HCT116 (cell line): ENCODE results near the gene PTPN1. TPM values are rescaled to one million over a fixed set of nuclear protein-coding genes. Genes with fewer than 3 reads are reported as not detected.
"Not testable (repeated sequence)": the region's sequence is repeated elsewhere in the genome, so short reads cannot be mapped to it uniquely, and the experiment has no call there.

Experiments
- ATAC-seq: fragments of 200-7000 bp; cut with Tn5 transposase; 2 replicates; pipeline ENCODE4 v1.9.1; 2020; ENCODE audit warnings: mild to moderate bottlenecking, moderate library complexity
- BruUV-seq: library from RNA; stranded (reverse); fragments of 400-500 nt; replicated peaks from 2 replicates; lab custom pipeline; 2021; lab: Mats Ljungman, UMichigan
- CTCF ChIA-PET: fragments of 300-600 bp; sonication (Branson Sonifier 250); formaldehyde crosslinking; loops from one replicate; lab custom pipeline; 2021; ENCODE audit warnings: antibody characterized with exemption; lab: Charles Lee
- POLR2A ChIA-PET: fragments of 300-600, 350-600 bp; sonication (Branson Sonifier 250); formaldehyde crosslinking; loops from one replicate; lab custom pipeline; 2021; ENCODE audit warnings: antibody characterized with exemption; lab: Charles Lee
- RAD21 ChIA-PET, 2 experiments: fragments of 300-600 bp; sonication (Branson Sonifier 250); formaldehyde crosslinking; loops; one replicate each; lab custom pipeline; 2023; ENCODE audit warnings: low total read pairs in 2 of 2; ENCODE audit not compliant: uncharacterized antibody in 2 of 2, unreplicated experiment in 2 of 2, low non-redundant PET in 1 of 2; lab: Charles Lee
- DNase-seq: peaks from one replicate; pipeline ENCODE4 v3.0.0-alpha.2; 2010; ENCODE audit warnings: low read depth, low spot score
- H2AFZ ChIP-seq: fragments of 200-600 bp; shearing (Covaris generic), sonication (generic); 2 replicates; pipeline ENCODE4 v1.6.1; 2017; ENCODE audit warnings: low read depth, mixed run types, mixed read lengths, antibody characterized with exemption, low read length; ENCODE audit not compliant: poor library complexity, severe bottlenecking
- H3K27ac ChIP-seq: 2 replicates; pipeline ENCODE4 v1.5.1; 2012; ENCODE audit warnings: low read depth, low read length
- H3K27me3 ChIP-seq: fragments of 200-600 bp; sonication (generic); 2 replicates; pipeline ENCODE4 v1.6.1; 2016; ENCODE audit warnings: mixed run types, low read length, mixed read lengths; ENCODE audit not compliant: insufficient read depth
- H3K36me3 ChIP-seq, 2 experiments: fragments of 200-500 bp in 1 of 2; fragments of 200-600 bp in 1 of 2; sonication (Bioruptor generic) in 1 of 2; sonication (generic) in 1 of 2; 2 replicates each; pipeline versions ENCODE4 v1.5.1 to v1.6.1; 2014 to 2016; ENCODE audit warnings: low read length in 2 of 2, inconsistent platforms in 1 of 2, mixed read lengths in 1 of 2, mixed run types in 1 of 2; ENCODE audit not compliant: insufficient read depth in 2 of 2, control insufficient read depth in 1 of 2
- H3K4me1 ChIP-seq, 2 experiments: fragments of 200-600 bp in 1 of 2; sonication (generic) in 1 of 2; 2 replicates each; pipeline versions ENCODE4 v1.5.1 to v1.6.1; 2012 to 2017; ENCODE audit warnings: low read length in 2 of 2, inconsistent platforms in 1 of 2, mild to moderate bottlenecking in 1 of 2, mixed read lengths in 1 of 2, mixed run types in 1 of 2, moderate library complexity in 1 of 2; ENCODE audit not compliant: insufficient read depth in 2 of 2, control insufficient read depth in 1 of 2
- H3K4me2 ChIP-seq: fragments of 200-600 bp; sonication (generic); 2 replicates; pipeline ENCODE4 v1.6.1; 2017; ENCODE audit warnings: mixed run types, low read length, mixed read lengths
- H3K4me3 ChIP-seq, 2 experiments: fragments of 200-600 bp in 1 of 2; sonication (generic) in 1 of 2; replicated peaks in 1 of 2; 2 replicates each; pipeline ENCODE4 v1.5.1; 2011 to 2016; ENCODE audit warnings: low read length in 2 of 2, control low read depth in 1 of 2, low read depth in 1 of 2, mild to moderate bottlenecking in 1 of 2, mixed read lengths in 1 of 2, mixed run types in 1 of 2
- H3K79me2 ChIP-seq: fragments of 200-600 bp; sonication (generic); 2 replicates; pipeline ENCODE4 v1.6.1; 2017; ENCODE audit warnings: mild to moderate bottlenecking, mixed run types, low read length, moderate library complexity, mixed read lengths; ENCODE audit not compliant: insufficient read depth
- H3K9ac ChIP-seq: fragments of 200-600 bp; sonication (generic); 2 replicates; pipeline ENCODE4 v1.6.1; 2016; ENCODE audit warnings: low read length, mixed read lengths
- H3K9me2 ChIP-seq: fragments of 200-600 bp; sonication (generic), shearing (Covaris generic); 2 replicates; pipeline ENCODE4 v1.6.1; 2017; ENCODE audit warnings: mixed run types, mild to moderate bottlenecking, moderate library complexity; ENCODE audit not compliant: insufficient read depth
- H3K9me3 ChIP-seq, 2 experiments: fragments of 200-500 bp in 1 of 2; fragments of 200-600 bp in 1 of 2; sonication (Bioruptor generic) in 1 of 2; sonication (generic) in 1 of 2; 2 replicates each; pipeline ENCODE4 v1.6.1; 2014 to 2017; ENCODE audit warnings: low read length in 2 of 2, mixed read lengths in 2 of 2, inconsistent platforms in 1 of 2, low read depth in 1 of 2, mild to moderate bottlenecking in 1 of 2, mixed run types in 1 of 2, moderate library complexity in 1 of 2; ENCODE audit not compliant: control insufficient read depth in 1 of 2, insufficient read depth in 1 of 2
- H4K20me1 ChIP-seq: fragments of 200-600 bp; sonication (generic), shearing (Covaris generic); 2 replicates; pipeline ENCODE4 v1.6.1; 2017; ENCODE audit warnings: mixed run types, mild to moderate bottlenecking, moderate library complexity; ENCODE audit not compliant: insufficient read depth
- EGR1 ChIP-seq: IDR thresholded peaks from 2 replicates; pipeline ENCODE4 v1.6.1; 2012; ENCODE audit warnings: low read depth
- EZH2 ChIP-seq: fragments of 200-600 bp; sonication (generic); IDR thresholded peaks from 2 replicates; pipeline ENCODE4 v1.6.1; 2017; ENCODE audit warnings: antibody characterized with exemption, mixed run types
- EZH2phosphoT487 ChIP-seq: fragments of 200-600 bp; IDR thresholded peaks from 2 replicates; pipeline ENCODE4 v1.6.1; 2018; ENCODE audit warnings: antibody characterized with exemption, borderline replicate concordance
- POLR2A ChIP-seq: IDR thresholded peaks from 2 replicates; pipeline ENCODE4 v1.7.0; 2011; ENCODE audit warnings: borderline replicate concordance; ENCODE audit not compliant: insufficient read depth, insufficient read length; ENCODE audit errors: extremely low read depth
- POLR2AphosphoS5 ChIP-seq: IDR thresholded peaks from 2 replicates; pipeline ENCODE4 v1.6.1; 2011; ENCODE audit warnings: mild to moderate bottlenecking, low read depth, low read length, moderate library complexity
- SP1 ChIP-seq: IDR thresholded peaks from 2 replicates; pipeline ENCODE4 v1.6.1; 2012; ENCODE audit warnings: low read depth
- SRF ChIP-seq: IDR thresholded peaks from 2 replicates; pipeline ENCODE4 v1.6.1; 2012; ENCODE audit warnings: low read depth
- intact Hi-C: fragments of 100-400 bp; cut with micrococcal nuclease; formaldehyde crosslinking; loops from 2 replicates; pipeline ENCODE4 v1.10.0; 2022
- total RNA-seq: library from RNA; stranded (reverse); gene quantifications from one replicate; pipeline ENCODE4 v1.2.1, GENCODE V29; 2021; ENCODE audit not compliant: unreplicated experiment
- TF ChIP-seq, protein P1 (sequence below): IDR thresholded peaks from 2 replicates; pipeline ENCODE4 v1.6.1; 2011; ENCODE audit warnings: mild to moderate bottlenecking, low read length, moderate library complexity; ENCODE audit not compliant: insufficient replicate concordance; ENCODE audit errors: extremely low read depth
- TF ChIP-seq, protein P2 (sequence below), 3 experiments: fragments of 200-600 bp in 1 of 3; sonication (generic) in 1 of 3; IDR thresholded peaks in 2 of 3; conservative IDR thresholded peaks in 1 of 3; 2 replicates each; pipeline ENCODE4 v1.5.1; 2012 to 2017; ENCODE audit warnings: low read depth in 2 of 3, low read length in 2 of 3, antibody characterized with exemption in 1 of 3, borderline replicate concordance in 1 of 3, control low read depth in 1 of 3, mild to moderate bottlenecking in 1 of 3, mixed read lengths in 1 of 3, mixed run types in 1 of 3, moderate library complexity in 1 of 3; ENCODE audit not compliant: insufficient read depth in 1 of 3

The PTPN1 gene
- total RNA-seq, 1 experiment from 2014 or later = 47.5 TPM

DNA sequence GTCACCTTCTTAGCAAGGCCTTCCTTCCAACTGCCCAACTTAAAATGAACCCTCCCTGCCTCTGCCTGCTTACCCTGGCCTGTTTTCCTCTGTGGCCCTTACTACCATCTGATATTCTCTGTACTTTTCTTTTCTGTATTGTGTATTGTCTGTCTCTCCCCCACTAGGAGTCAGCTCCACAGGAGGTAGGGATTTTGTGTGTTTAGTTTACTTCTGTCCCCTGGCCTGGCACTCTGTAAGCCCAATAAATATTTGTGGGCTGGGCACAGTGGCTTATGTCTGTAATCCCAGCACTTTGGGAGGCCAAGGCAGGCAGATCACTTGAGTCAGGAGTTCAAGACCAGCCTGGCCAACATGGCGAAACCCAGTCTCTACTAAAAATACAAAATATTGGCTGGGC lies 108.4 kb downstream of the PTPN1 start:
- Histone ChIP-seq H3K79me2 (no peaks in the 10 kb centered on the region), H3K27ac (no peak overlapping the region; the same call in 1 of the 2 replicates), H3K4me3 (no peak overlapping the region), H3K4me1 (peaks cover 0 to 5% of the 10 kb centered on the region in 2 experiments; a peak in 2 of 4 replicates), H3K9me3 (peaks cover 0 to 10% of the 10 kb centered on the region in 2 experiments; a peak in 1 of 4 replicates), H3K9ac (no peak overlapping the region), H3K27me3 (no peaks in the 10 kb centered on the region), H2AFZ (no peak overlapping the region), H3K36me3 (no peaks in the 10 kb centered on the region), H3K9me2 (no peaks in the 10 kb centered on the region), H4K20me1 (no peaks in the 10 kb centered on the region), H3K4me2 (no peak overlapping the region)
- intact Hi-C loops = no loop called here
- TF ChIP-seq, protein P1, sequence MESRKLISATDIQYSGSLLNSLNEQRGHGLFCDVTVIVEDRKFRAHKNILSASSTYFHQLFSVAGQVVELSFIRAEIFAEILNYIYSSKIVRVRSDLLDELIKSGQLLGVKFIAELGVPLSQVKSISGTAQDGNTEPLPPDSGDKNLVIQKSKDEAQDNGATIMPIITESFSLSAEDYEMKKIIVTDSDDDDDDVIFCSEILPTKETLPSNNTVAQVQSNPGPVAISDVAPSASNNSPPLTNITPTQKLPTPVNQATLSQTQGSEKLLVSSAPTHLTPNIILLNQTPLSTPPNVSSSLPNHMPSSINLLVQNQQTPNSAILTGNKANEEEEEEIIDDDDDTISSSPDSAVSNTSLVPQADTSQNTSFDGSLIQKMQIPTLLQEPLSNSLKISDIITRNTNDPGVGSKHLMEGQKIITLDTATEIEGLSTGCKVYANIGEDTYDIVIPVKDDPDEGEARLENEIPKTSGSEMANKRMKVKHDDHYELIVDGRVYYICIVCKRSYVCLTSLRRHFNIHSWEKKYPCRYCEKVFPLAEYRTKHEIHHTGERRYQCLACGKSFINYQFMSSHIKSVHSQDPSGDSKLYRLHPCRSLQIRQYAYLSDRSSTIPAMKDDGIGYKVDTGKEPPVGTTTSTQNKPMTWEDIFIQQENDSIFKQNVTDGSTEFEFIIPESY = no peak
- TF ChIP-seq POLR2A (no peak), EZH2phosphoT487 (no peak), SRF (no peak), EZH2 (no peak), SP1 (no peak), EGR1 (no peak), POLR2AphosphoS5 (no peak)
- TF ChIP-seq, protein P2, sequence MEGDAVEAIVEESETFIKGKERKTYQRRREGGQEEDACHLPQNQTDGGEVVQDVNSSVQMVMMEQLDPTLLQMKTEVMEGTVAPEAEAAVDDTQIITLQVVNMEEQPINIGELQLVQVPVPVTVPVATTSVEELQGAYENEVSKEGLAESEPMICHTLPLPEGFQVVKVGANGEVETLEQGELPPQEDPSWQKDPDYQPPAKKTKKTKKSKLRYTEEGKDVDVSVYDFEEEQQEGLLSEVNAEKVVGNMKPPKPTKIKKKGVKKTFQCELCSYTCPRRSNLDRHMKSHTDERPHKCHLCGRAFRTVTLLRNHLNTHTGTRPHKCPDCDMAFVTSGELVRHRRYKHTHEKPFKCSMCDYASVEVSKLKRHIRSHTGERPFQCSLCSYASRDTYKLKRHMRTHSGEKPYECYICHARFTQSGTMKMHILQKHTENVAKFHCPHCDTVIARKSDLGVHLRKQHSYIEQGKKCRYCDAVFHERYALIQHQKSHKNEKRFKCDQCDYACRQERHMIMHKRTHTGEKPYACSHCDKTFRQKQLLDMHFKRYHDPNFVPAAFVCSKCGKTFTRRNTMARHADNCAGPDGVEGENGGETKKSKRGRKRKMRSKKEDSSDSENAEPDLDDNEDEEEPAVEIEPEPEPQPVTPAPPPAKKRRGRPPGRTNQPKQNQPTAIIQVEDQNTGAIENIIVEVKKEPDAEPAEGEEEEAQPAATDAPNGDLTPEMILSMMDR (IDR thresholded peaks at IDR 0.05 in 2 of 3, conservative IDR thresholded peaks at IDR 0.05 in 1 of 3; ENCODE audit: borderline replicate concordance in 1 of 3, insufficient read depth in 1 of 3, low read depth in 2 of 3, low read length in 2 of 3) = no peak
- ChIA-PET CTCF (interaction anchor here (2.2 kb wide), 1 partner anchor 17 kb away, joined by 4 read pairs; no protein-coding TSS in a partner anchor), RAD21 (no interaction called here), POLR2A (interaction anchor here (0.9 kb wide), 1 partner anchor 107 kb away, joined by 3 read pairs; no protein-coding TSS in a partner anchor)
- no peak for DNase-seq
- no peak; the same call in 1 of the 2 replicates for ATAC-seq
- no TSS peak for BruUV-seq

DNA sequence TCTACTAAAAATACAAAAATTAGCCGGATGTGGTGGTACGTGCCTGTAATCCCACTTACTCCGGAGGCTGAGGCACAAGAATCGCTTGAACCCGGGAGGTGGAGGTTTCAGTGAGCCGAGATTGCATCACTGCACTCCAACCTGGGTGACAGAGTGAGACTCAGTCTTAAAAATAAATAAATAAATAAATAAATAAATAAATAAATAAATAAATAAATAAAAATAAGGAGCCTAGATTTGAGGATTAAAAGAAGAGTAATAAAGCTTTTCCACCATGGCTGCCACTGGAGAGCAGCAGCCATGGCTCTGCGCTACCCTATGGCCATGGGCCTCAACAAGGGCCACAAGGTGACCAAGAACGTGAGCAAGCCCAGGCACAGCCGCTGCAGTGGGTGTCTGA lies 110.3 kb downstream of the PTPN1 start:
- H3K27ac ChIP-seq, H3K27me3 ChIP-seq, H3K79me2 ChIP-seq, H3K4me2 ChIP-seq, RAD21 ChIA-PET, BruUV-seq, ATAC-seq, POLR2A ChIA-PET, H2AFZ ChIP-seq, H3K9ac ChIP-seq, H3K36me3 ChIP-seq, H4K20me1 ChIP-seq, H3K4me1 ChIP-seq, CTCF ChIA-PET, DNase-seq, H3K4me3 ChIP-seq, H3K9me2 ChIP-seq, intact Hi-C loops: not testable (repeated sequence)
- peaks cover 0 to 10% of the 10 kb centered on the region in 2 experiments; a peak in 1 of 4 replicates for H3K9me3 ChIP-seq
